ENCODE measurements around the gene TSPAN11.

Gene TSPAN11

GRCh38 chr12:30952015-30952414, 25.5 kb downstream of the TSPAN11 start:
- DNase-seq (ENCODE audit: low read depth), result no peak
- no peak overlapping the region for H3K4me3 ChIP-seq (ENCODE audit: control insufficient read depth, low read depth, low read length)
- TF ChIP-seq CTCF (IDR thresholded peaks at IDR 0.05; ENCODE audit: control insufficient read depth, insufficient read depth, low read depth, low read length, missing control alignments), result no peak

GRCh38 chr12:30953257-30953656, 26.7 kb downstream of the TSPAN11 start:
- DNase-seq (ENCODE audit: low read depth), result no peak
- H3K4me3 ChIP-seq (ENCODE audit: control insufficient read depth, low read depth, low read length), result no peak overlapping the region
- TF ChIP-seq CTCF (IDR thresholded peaks at IDR 0.05; ENCODE audit: control insufficient read depth, insufficient read depth, low read depth, low read length, missing control alignments), result no peak

- no peak for DNase-seq (ENCODE audit: low read depth)
- TF ChIP-seq CTCF (IDR thresholded peaks at IDR 0.05; ENCODE audit: control insufficient read depth, insufficient read depth, low read depth, low read length, missing control alignments), result no peak
- H3K4me3 ChIP-seq (ENCODE audit: control insufficient read depth, low read depth, low read length), result no peak overlapping the region
Measured at GRCh38 chr12:30953951-30954751, 27.6 kb downstream of the TSPAN11 start.

- no peak overlapping the region for H3K4me3 ChIP-seq (ENCODE audit: control insufficient read depth, low read depth, low read length)
- no peak for TF ChIP-seq CTCF (IDR thresholded peaks at IDR 0.05; ENCODE audit: control insufficient read depth, insufficient read depth, low read depth, low read length, missing control alignments)
- DNase-seq (ENCODE audit: low read depth), result no peak
Measured at GRCh38 chr12:30955214-30955613, 28.7 kb downstream of the TSPAN11 start.

- TF ChIP-seq CTCF (IDR thresholded peaks at IDR 0.05; ENCODE audit: control insufficient read depth, insufficient read depth, low read depth, low read length, missing control alignments), result no peak
- H3K4me3 ChIP-seq (ENCODE audit: control insufficient read depth, low read depth, low read length), result no peak overlapping the region
- no peak for DNase-seq (ENCODE audit: low read depth)
Measured at GRCh38 chr12:30959110-30959710, 32.7 kb downstream of the TSPAN11 start.

- no peak overlapping the region for H3K4me3 ChIP-seq (ENCODE audit: control insufficient read depth, low read depth, low read length)
- no peak for TF ChIP-seq CTCF (IDR thresholded peaks at IDR 0.05; ENCODE audit: control insufficient read depth, insufficient read depth, low read depth, low read length, missing control alignments)
- no peak for DNase-seq (ENCODE audit: low read depth)
Measured at GRCh38 chr12:30959778-30960177, 33.2 kb downstream of the TSPAN11 start.

Measured in AG09309 (cell line).